Liver (tissue), 9 donors: ENCODE measurements around the gene GPR157. TPM values are rescaled to one million over a fixed set of nuclear protein-coding genes. Genes with fewer than 3 reads are reported as not detected.

Experiments used
- DNase-seq: peaks from one replicate; pipeline ENCODE4 v3.0.0-alpha.2; 2017; ENCODE audit warnings: low spot score
- H3K27ac ChIP-seq, 2 donors: one replicate each; pipeline ENCODE4 v1.7.0; 2013; ENCODE audit warnings: inconsistent platforms in 2 of 2, low read length in 2 of 2, control low read depth in 1 of 2, low read depth in 1 of 2, mild to moderate bottlenecking in 1 of 2
- H3K27me3 ChIP-seq, 4 donors: one replicate each; pipeline versions ENCODE4 v1.6.1 to v1.7.0; 2013; ENCODE audit warnings: low read length in 3 of 4, inconsistent platforms in 1 of 4, mild to moderate bottlenecking in 1 of 4, moderate library complexity in 1 of 4; ENCODE audit not compliant: control insufficient read depth in 4 of 4, insufficient read depth in 4 of 4
- H3K36me3 ChIP-seq, 4 donors: one replicate each; pipeline versions ENCODE4 v1.6.1 to v1.7.0; 2013; ENCODE audit warnings: low read length in 3 of 4, mild to moderate bottlenecking in 3 of 4, low read depth in 1 of 4, moderate library complexity in 1 of 4; ENCODE audit not compliant: control insufficient read depth in 4 of 4, insufficient read depth in 3 of 4
- H3K4me1 ChIP-seq, 4 donors: one replicate each; pipeline versions ENCODE4 v1.6.1 to v1.7.0; 2013; ENCODE audit warnings: low read length in 3 of 4, mild to moderate bottlenecking in 3 of 4, moderate library complexity in 1 of 4; ENCODE audit not compliant: control insufficient read depth in 4 of 4, insufficient read depth in 4 of 4
- H3K4me3 ChIP-seq, 3 donors: one replicate each; pipeline versions ENCODE4 v1.6.1 to v1.7.0; 2013; ENCODE audit warnings: low read length in 3 of 3, control low read depth in 1 of 3, low read depth in 1 of 3, mild to moderate bottlenecking in 1 of 3
- H3K9ac ChIP-seq, 2 donors: one replicate each; pipeline ENCODE4 v1.7.0; 2013; ENCODE audit warnings: low read length in 2 of 2, mild to moderate bottlenecking in 2 of 2, moderate library complexity in 2 of 2, control low read depth in 1 of 2, low read depth in 1 of 2
- H3K9me3 ChIP-seq, 4 donors: one replicate each; pipeline versions ENCODE4 v1.6.1 to v1.7.0; 2013; ENCODE audit warnings: low read length in 3 of 4; ENCODE audit not compliant: control insufficient read depth in 4 of 4
- EGR1 ChIP-seq, 2 donors: IDR thresholded peaks; 2 replicates each; pipeline ENCODE4 v1.6.1; 2016 to 2018; ENCODE audit warnings: antibody characterized with exemption in 2 of 2, low read depth in 2 of 2
- FOXA1 ChIP-seq: IDR thresholded peaks from 2 replicates; pipeline ENCODE4 v1.6.1; 2016; ENCODE audit warnings: antibody characterized with exemption
- GABPA ChIP-seq, 2 donors: IDR thresholded peaks in 1 of 2; conservative IDR thresholded peaks in 1 of 2; 2 replicates each; pipeline ENCODE4 v1.6.1; 2016; ENCODE audit warnings: antibody characterized with exemption in 2 of 2, mild to moderate bottlenecking in 1 of 2, moderate library complexity in 1 of 2
- HNF4A ChIP-seq, 2 donors: conservative IDR thresholded peaks; 2 replicates each; pipeline ENCODE4 v1.6.1; 2016; ENCODE audit warnings: antibody characterized with exemption in 2 of 2, mild to moderate bottlenecking in 2 of 2
- HNF4G ChIP-seq: IDR thresholded peaks from 2 replicates; pipeline ENCODE4 v1.6.1; 2016; ENCODE audit warnings: antibody characterized with exemption
- JUND ChIP-seq, 2 donors: IDR thresholded peaks; 2 replicates each; pipeline ENCODE4 v1.6.1; 2016; ENCODE audit warnings: antibody characterized with exemption in 2 of 2
- NR2F2 ChIP-seq: IDR thresholded peaks from 2 replicates; pipeline ENCODE4 v1.6.1; 2016; ENCODE audit warnings: antibody characterized with exemption
- RAD21 ChIP-seq, 2 donors: IDR thresholded peaks; 2 replicates each; pipeline ENCODE4 v1.6.1; 2016; ENCODE audit warnings: antibody characterized with exemption in 2 of 2, mild to moderate bottlenecking in 2 of 2
- REST ChIP-seq: IDR thresholded peaks from 2 replicates; pipeline ENCODE4 v1.6.1; 2016; ENCODE audit warnings: antibody characterized with exemption, mild to moderate bottlenecking
- RXRA ChIP-seq, 2 donors: IDR thresholded peaks; 2 replicates each; pipeline ENCODE4 v1.6.1; 2017 to 2018; ENCODE audit warnings: antibody characterized with exemption in 2 of 2, mild to moderate bottlenecking in 1 of 2
- SP1 ChIP-seq: IDR thresholded peaks from 2 replicates; pipeline ENCODE4 v1.6.1; 2018; ENCODE audit warnings: antibody characterized with exemption, mild to moderate bottlenecking
- TAF1 ChIP-seq: conservative IDR thresholded peaks from 2 replicates; pipeline ENCODE4 v1.6.1; 2016; ENCODE audit warnings: antibody characterized with exemption, mild to moderate bottlenecking
- YY1 ChIP-seq: IDR thresholded peaks from 2 replicates; pipeline ENCODE4 v1.6.1; 2016; ENCODE audit warnings: antibody characterized with exemption, mild to moderate bottlenecking
- WGBS: extraction: QIAGEN DNeasy Blood & Tissue Kit; methylation state at CpG from one replicate; pipeline ENCODE4 v1.1.7; 2013; 5-methylcytosine and 5-hydroxymethylcytosine counted together
- polyA plus RNA-seq, 2 donors: library from polyadenylated mRNA; stranded (reverse) in 1 of 2; unstranded in 1 of 2; fragments of 200-250 nt in 1 of 2; fragments of >200 nt in 1 of 2; fragmentation: Nextera tagmentation in 1 of 2; extraction: Ambion mirVana in 1 of 2; gene quantifications; one replicate each; pipeline versions ENCODE4 v1.2.1 to v1.2.3, GENCODE V29; 2013 to 2015
- total RNA-seq, 2 donors: library from RNA; depleted of rRNA; stranded (reverse); fragments of >200 nt; gene quantifications; one replicate each; pipeline ENCODE4 v1.2.3, GENCODE V29; 2014
- TF ChIP-seq, protein P1 (sequence below): fragments of 150-350 bp; IDR thresholded peaks from 2 replicates; pipeline ENCODE4 v1.5.1; 2017; ENCODE audit warnings: improper control_type of control experiment, low read depth, low read length; ENCODE audit not compliant: missing input control
- TF ChIP-seq, protein P2 (sequence below): IDR thresholded peaks from 2 replicates; pipeline ENCODE4 v1.6.1; 2016; ENCODE audit warnings: antibody characterized with exemption
- TF ChIP-seq, protein P3 (sequence below): IDR thresholded peaks from 2 replicates; pipeline ENCODE4 v1.6.1; 2016; ENCODE audit warnings: antibody characterized with exemption
- TF ChIP-seq, protein P4 (sequence below): IDR thresholded peaks from 2 replicates; pipeline ENCODE4 v1.6.1; 2016; ENCODE audit warnings: antibody characterized with exemption
- donor health status: healthy.
- donor health status: healthy.
- donor health status: healthy.
- donor health status: healthy.
- donor health status: healthy.

GPR157 gene
- total and polyA plus RNA-seq, 4 donors = 1.3 to 7.0 (median 2.2) TPM

GRCh38 chr1:9136932-9137331 lies 8.0 kb upstream of the GPR157 start:
- Histone ChIP-seq H3K36me3 (no peaks in the 10 kb centered on the region), H3K9ac (no peak overlapping the region), H3K4me3 (no peak overlapping the region), H3K27ac (no peak overlapping the region), H3K9me3 (no peaks in the 10 kb centered on the region), H3K27me3 (no peaks in the 10 kb centered on the region), H3K4me1 (no peaks in the 10 kb centered on the region)
- 83% methylated on average over 8 of the region's 8 CpGs for WGBS
- no peak for DNase-seq
- TF ChIP-seq, protein P1, sequence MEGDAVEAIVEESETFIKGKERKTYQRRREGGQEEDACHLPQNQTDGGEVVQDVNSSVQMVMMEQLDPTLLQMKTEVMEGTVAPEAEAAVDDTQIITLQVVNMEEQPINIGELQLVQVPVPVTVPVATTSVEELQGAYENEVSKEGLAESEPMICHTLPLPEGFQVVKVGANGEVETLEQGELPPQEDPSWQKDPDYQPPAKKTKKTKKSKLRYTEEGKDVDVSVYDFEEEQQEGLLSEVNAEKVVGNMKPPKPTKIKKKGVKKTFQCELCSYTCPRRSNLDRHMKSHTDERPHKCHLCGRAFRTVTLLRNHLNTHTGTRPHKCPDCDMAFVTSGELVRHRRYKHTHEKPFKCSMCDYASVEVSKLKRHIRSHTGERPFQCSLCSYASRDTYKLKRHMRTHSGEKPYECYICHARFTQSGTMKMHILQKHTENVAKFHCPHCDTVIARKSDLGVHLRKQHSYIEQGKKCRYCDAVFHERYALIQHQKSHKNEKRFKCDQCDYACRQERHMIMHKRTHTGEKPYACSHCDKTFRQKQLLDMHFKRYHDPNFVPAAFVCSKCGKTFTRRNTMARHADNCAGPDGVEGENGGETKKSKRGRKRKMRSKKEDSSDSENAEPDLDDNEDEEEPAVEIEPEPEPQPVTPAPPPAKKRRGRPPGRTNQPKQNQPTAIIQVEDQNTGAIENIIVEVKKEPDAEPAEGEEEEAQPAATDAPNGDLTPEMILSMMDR = no peak
- TF ChIP-seq NR2F2 (no peak), JUND (IDR thresholded peaks at IDR 0.05) (no peak), RXRA (IDR thresholded peaks at IDR 0.05) (no peak), HNF4A (conservative IDR thresholded peaks at IDR 0.05) (no peak), RAD21 (IDR thresholded peaks at IDR 0.05) (no peak), REST (no peak), EGR1 (IDR thresholded peaks at IDR 0.05; ENCODE audit: low read depth in 2 of 2) (no peak)
- TF ChIP-seq, protein P2, sequence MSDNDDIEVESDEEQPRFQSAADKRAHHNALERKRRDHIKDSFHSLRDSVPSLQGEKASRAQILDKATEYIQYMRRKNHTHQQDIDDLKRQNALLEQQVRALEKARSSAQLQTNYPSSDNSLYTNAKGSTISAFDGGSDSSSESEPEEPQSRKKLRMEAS = no peak

DNA sequence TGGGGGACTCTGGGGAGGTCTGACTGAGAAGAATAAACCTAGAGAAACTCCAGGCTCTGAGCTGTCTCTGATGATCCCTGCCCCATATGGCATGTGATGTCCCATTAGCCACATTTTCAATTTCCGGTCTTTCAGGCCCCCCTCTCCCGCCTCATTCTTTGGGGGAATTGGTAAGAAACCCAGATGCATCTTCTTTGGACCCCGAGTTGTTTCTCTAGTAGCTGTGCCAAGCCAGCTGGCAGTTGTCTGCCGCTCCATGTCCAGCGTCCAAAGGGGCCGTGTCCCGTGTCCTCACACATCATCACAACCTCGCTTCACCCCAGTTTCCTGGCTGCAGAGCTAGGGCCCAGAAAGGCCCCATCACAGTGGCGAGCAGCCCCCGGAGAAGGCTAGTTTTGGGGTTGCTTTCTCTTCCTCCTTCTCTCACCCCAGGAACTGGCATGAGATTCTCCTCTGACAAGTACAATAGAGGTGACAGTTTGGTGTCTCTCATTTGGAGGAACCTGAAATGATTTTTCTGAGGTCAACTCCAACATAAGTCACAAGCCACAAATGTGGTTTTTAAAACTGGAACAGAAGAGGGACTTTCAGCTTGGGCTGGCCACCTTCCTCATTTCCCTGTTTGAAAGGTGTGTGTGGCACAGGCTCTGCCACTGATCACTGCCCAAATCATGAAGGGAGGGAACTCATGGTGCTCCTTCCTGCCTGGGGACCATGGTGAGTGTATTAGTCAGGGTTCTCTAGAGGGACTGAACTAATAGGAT lies 6.4 kb upstream of the GPR157 start:
- Histone ChIP-seq H3K27me3 (no peaks in the 10 kb centered on the region), H3K36me3 (no peaks in the 10 kb centered on the region), H3K4me1 (peaks cover 0 to under 1% (median 0%) of the 10 kb centered on the region in 4 donors), H3K4me3 (no peak overlapping the region), H3K9ac (no peak overlapping the region), H3K27ac (no peak overlapping the region), H3K9me3 (no peaks in the 10 kb centered on the region)
- WGBS = 75% methylated on average over 10 of the region's 10 CpGs
- no peak for DNase-seq
- no peak for TF ChIP-seq GABPA (IDR thresholded peaks at IDR 0.05 in 1 of 2, conservative IDR thresholded peaks at IDR 0.05 in 1 of 2)
- no peak for TF ChIP-seq YY1
- TF ChIP-seq, protein P3, sequence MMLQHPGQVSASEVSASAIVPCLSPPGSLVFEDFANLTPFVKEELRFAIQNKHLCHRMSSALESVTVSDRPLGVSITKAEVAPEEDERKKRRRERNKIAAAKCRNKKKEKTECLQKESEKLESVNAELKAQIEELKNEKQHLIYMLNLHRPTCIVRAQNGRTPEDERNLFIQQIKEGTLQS = no peak
- TF ChIP-seq FOXA1 = no peak
- TF ChIP-seq RAD21 (IDR thresholded peaks at IDR 0.05) = no peak
- TF ChIP-seq, protein P4, sequence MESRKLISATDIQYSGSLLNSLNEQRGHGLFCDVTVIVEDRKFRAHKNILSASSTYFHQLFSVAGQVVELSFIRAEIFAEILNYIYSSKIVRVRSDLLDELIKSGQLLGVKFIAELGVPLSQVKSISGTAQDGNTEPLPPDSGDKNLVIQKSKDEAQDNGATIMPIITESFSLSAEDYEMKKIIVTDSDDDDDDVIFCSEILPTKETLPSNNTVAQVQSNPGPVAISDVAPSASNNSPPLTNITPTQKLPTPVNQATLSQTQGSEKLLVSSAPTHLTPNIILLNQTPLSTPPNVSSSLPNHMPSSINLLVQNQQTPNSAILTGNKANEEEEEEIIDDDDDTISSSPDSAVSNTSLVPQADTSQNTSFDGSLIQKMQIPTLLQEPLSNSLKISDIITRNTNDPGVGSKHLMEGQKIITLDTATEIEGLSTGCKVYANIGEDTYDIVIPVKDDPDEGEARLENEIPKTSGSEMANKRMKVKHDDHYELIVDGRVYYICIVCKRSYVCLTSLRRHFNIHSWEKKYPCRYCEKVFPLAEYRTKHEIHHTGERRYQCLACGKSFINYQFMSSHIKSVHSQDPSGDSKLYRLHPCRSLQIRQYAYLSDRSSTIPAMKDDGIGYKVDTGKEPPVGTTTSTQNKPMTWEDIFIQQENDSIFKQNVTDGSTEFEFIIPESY = no peak
- no peak for TF ChIP-seq HNF4G
- TF ChIP-seq TAF1 = no peak
- TF ChIP-seq RXRA (IDR thresholded peaks at IDR 0.05) = no peak
- TF ChIP-seq, protein P2 = no peak
- TF ChIP-seq HNF4A (conservative IDR thresholded peaks at IDR 0.05) = no peak
- TF ChIP-seq SP1 = no peak
- TF ChIP-seq NR2F2 = no peak
- TF ChIP-seq, protein P1 = no peak
- TF ChIP-seq EGR1 (IDR thresholded peaks at IDR 0.05; ENCODE audit: low read depth in 2 of 2) = no peak
